ENCODE measurements around the gene SOD2.
"Not testable (repeated sequence)": the region's sequence is repeated elsewhere in the genome, so short reads cannot be mapped to it uniquely, and the experiment has no call there.

The SOD2 gene

DNA sequence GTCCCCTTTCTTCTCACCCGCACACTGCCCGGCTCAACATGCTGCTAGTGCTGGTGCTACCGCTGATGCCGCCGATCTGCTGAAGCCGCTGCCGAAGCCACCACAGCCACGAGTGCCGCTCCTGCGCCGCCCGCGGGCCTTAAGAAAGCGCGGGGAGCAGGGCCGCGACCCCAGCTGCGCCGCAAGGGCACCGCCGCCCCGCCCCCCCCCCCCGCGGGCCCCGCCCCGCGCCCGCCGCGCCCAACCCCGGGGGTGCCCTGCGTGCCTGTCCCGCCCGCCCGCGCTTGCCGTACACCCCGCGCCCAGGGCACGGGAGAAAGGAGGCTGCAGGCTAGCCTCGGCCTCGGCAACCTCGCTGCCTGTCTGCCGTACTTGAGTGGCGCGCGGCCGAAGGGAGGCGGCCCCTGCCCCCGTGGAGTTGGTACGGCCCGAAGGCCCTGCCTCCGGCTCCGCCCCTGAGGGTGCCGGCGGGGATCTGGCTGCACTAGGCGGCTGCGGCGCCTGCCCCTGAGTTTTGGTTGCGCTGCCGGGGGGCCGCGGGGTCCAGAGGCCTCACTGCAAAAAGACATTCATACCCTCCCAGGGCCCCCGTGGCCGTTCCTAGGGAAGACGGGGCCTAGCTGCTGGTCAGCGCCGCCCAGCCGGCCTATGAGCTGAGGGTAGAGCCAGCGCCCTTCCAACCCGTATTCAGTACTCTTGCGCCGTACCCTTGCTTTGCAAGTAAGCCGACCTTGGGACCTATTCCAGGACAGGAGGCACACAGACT is at the start of gene SOD2:
Gene SOD2 (minus strand): TSS at position 114 of the 766 bp plus-strand sequence. CDS start 74 bp downstream, at position 40.
- DNase-seq (ENCODE audit: low spot score), result peak; percentile 75

DNA sequence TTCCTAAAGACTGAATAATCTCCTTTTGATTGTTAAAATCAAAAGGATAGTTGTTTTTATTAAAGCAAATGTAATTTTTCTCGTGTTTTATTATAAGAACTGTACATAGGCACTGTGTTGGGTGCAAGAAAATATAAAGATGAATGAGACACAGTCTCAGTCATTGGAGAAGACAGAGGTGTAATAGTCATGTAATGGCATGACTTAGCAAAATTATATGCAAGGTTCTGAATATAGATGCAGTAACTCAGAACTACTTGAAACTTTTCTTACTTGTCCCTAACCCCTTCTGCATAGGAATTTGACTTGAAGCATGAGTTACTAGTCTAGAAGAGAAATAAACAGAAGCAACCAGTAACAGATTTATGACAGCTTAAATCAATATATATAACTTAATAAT is 49.1 kb upstream of the SOD2 start:
- no peak for DNase-seq (ENCODE audit: low spot score)

DNA sequence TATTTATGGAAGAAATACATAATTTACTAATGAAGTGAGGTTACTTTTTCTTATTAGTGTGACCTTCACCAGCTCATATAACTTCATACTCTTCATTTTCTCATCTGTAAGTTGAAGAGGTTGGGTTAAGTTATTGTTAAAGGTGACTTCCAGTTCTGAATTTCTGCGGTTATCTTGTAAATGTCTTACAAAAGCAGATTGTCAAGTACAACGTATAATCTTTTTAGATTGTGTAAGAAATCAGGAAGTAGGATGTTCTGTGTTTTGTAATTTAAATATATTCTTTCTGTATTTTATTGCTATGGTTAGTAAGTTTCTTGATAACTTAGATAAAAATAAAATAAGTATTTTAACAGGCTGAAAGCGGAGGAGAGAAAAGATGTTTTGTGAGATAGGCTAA is 46.3 kb upstream of the SOD2 start:
- no peak for DNase-seq (ENCODE audit: low spot score)

DNA sequence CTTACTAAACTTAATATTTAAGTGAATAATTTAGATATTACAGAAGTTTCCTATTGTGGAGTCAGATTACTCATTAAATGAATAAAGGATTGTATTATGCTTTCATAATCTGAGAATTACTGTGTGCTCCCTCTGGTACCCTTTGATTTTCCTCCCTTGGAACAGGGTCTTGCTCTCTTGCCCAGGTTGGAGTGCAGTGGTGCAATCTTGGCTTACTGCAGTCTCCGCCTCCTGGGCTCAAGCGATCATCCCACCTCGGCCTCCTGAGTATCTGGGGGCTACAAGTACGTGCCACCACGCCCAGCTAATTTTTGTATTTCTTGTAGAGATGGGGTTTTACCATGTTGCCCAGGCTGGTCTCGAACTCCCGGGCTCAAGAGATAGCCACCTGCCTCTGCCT is 43.9 kb upstream of the SOD2 start:
- DNase-seq (ENCODE audit: low spot score), result no peak

DNA sequence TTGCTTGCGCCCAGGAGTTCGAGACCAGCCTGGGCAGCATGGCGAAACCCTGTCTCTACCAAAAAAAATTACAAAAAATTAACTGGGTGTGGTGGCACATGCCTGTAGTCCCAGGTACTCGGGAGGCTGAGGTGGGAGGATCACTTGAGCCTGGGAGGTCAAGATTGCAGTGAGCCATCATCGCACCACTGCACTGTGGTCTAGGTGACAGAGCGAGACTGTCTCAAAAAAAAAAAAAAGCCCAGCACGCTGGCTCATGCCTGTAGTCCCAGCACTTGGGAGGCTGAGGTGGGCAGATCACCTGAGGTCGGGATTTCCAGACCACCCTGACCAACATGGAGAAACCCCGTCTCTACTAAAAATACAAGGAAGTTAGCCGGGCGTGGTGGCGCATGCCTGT is 40.4 kb upstream of the SOD2 start:
- DNase-seq (ENCODE audit: low spot score), result not testable (repeated sequence)

DNA sequence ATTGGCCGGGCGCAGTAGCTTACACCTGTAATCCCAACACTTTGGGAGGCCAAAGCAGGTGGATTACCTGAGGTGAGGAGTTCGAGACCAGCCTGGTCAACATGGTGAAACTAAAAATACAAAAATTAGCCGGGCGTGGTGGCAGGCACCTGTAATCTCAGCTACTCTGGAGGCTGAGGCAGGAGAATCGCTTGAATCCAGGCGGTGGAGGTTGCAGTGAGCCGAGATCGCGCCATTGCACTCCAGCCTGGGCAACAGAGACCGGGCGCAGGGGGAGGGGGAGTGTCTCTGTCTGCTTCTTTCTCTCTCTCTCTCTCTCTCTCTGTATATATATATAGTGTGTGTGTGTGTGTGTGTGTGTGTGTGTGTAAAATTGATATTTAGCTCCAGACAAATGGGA is 39.5 kb upstream of the SOD2 start:
- DNase-seq (ENCODE audit: low spot score), result not testable (repeated sequence)

DNA sequence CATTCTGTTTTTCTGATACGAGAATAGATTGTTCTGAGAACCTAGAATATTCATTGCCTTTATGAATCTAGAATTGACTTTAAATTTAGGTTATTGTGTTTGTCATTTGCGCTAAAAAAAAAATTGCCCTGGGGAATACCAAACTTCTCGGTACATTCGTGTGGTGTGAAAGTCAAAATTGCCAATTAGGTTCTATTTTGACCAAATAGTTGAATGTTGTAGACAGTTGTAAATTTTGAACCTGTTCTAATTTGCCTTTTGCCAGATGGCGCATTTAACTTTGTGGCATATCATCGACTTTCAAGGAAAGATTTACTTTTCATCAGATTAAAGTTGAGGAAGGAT is 37.3 kb upstream of the SOD2 start:
- DNase-seq (ENCODE audit: low spot score), result no peak

DNA sequence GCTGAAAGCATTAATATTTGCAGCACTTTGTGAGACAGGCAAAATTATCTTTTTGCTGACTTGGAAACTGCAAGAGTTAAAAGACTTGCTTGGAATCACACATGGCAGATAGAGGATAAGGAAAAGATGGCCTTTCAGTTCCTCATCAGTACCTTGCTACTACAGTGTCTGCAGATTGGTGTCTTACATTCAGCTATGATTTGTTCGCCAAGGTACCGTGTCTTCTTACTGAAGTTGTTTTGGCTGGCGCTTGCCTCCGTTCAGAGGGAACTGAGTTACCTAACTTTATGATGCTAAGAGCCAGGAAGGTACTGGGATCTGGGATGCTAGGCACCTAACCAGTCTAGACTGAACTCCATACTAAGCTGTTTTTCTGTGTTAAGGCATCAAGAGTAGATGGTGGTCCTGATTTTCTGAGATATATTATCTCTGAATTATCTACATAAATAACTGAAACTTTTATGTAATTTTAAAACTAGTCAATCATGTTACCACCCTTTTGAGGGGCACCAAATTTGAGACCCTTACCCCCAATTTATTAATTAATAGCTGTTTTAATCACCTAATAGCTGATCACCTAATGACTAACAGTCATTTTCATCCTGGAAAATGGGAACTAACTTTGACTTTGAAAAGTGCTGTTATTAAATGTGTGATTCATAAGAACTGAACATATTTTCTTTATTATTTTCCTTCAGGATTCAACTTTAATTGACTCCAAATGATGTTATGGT is 36.7 kb upstream of the SOD2 start:
- no peak for DNase-seq (ENCODE audit: low spot score)

DNA sequence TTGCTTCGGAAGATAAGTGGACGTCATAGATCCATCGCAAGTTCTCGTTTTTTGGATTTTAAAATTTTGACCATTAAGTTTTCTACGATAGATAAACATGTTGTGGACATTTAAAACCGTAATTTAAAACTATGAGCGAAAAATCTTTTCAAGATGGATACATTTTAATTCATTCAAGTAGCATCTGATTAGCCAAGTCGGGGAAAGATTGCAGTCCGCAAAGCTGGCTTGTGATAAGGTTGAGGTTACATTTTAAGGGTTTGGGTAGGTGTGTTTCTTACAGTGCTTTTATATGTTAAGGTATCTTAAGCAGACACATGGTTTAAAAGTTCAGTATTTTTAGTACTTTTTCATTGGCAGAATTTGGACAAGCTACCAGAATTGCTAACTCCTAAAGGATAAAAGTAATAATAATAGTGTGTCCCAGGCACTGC is 35.5 kb upstream of the SOD2 start:
- no peak for DNase-seq (ENCODE audit: low spot score)

DNA sequence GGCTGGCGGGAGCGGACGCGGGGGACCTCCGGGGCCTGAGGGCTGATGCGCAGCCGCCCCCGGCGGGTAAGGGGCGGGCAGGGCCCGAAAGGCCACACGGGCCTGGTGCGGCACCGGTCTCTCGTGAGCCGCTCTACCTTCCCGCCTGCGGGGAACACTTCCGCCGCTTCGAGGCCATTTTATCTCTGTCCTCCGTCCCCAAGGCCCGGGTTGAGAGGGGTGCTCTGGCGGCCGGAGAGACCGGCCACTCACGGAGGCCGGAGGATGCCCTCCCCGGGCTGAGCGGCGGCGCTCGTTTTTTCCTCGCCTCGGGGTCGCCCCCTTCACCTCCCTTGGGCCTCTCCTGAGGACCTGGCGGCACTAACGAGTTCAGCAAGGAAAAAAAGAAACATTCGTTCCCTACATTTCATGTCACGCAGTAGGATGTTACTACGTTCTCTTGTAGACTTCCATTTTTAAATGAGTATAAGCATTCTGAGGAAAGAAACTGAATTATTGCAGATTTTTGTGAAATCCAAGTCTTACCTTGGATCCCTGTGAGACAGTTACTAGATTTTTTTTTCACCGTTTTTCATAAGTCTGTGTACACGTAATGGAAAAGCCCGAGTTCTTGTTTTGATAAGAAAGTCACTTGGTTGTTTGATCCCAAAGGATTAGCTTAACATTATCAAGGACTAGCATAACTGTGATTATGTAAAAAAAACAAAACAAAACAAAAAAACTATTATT is 34.8 kb upstream of the SOD2 start:
- DNase-seq (ENCODE audit: low spot score), result peak; percentile 39

DNA sequence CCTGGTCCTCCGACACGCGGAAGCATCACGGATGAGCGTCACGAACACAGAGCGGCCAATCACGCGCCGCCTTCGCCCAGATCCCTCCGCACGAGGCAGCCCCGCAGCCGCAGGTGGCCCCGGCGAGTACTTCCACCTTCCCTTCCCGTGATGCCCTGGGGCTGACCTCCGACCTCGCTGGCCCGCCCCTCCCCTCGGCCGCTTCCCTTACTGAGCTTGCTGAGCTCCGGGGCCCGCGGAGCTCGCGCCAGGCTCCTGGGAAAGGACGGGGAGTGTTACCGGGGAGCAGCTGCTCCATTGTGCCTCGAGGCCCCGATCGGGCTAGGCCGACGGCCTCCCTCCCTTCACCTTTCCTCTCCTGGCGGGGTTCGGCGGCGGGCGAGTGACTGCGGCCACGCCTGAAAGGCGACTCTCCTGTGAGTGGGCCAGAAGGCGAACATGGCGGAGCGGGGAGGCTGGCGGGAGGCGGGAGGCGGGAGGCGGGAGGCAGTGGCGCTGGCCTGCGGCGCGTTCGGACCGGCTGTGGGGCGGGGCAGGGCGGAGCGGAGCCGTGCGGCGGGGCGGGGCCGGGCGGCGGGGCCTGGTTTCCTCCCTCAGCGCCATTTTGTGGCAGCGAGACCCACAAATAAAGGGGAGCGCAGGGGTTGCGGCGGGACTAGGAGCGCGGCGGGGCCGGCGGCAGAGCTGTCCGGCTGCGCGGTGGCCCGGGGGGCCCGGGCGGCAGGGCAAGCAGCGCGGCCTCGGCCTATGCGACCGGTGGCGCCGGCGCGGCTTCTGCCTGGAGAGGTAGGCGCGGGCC is 34.1 kb upstream of the SOD2 start, which contains the start of gene WTAP:
Gene WTAP (plus strand): TSS at position 589 of the 799 bp plus-strand sequence. CDS start 8,760 bp downstream, outside the sequence.
- DNase-seq (ENCODE audit: low spot score), result peak; percentile 84

DNA sequence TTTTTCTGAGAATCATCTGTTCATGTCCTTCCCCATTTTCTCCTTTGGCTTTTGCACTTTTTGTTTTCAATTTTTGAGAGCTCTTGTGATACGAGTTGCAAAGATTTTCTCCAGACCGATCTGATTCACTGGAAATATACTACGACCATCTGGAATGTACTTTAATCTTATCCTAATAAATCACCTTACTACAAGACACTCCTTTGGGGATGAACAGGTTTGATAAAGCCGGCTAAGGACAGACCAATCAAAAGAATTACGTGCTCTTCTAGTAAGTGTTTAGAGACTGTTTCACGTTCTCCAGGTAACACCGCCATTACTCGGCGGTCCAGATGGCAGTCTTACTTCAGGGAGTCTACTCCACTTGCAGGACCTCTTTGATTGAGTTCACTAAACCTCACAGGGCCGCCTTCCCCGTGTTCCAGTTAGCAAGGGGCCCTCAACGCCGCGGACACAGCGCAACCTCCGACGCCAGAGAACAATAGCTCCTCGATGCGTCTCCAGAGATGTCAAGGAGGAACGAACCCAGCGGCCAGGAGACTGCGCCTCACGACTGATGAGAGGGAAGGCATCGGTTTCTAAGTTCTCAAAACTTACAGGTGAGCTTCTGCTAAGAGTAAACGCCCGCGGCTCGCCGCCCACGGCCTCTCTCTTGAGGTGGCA is 33.3 kb upstream of the SOD2 start:
- DNase-seq (ENCODE audit: low spot score), result no peak

DNA sequence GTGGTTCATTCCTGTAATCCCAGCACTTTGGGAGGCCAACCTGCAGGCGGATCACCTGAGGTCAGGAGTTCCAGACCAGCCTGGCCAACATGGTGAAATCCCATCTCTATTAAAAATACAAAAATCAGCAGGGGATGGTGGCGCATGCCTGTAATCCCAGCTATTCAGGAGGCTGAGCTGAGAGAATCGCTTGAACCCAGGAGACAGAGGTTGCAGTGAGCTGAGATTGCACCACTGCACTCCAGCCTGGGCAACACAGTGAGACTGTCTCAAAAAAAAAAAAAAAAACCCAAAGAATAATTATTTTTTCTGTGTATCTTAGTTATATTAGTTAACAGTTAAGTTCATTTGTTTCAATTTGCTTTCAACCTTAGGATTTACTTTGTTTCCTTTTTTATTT is 32.2 kb upstream of the SOD2 start:
- DNase-seq (ENCODE audit: low spot score), result not testable (repeated sequence)

DNA sequence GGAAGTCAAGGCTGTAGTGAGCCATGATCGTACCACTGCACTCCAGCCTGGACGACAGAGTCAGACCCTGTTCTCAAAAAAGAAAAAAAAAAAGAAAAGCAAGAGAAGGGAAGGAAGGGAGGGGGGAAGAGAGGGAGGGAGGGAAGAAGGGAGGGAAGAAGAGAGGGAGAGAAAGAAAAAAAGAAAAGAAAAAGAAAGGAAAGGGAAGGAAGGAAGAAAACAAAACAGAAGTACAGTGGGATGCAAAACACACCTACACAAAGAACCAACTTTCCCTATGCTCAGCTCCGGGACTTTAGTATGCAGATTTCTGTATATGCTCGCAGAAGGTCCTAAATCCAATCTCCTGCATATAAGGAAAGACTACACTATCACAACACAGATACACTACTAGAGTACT is 31.7 kb upstream of the SOD2 start:
- DNase-seq (ENCODE audit: low spot score), result no peak

DNA sequence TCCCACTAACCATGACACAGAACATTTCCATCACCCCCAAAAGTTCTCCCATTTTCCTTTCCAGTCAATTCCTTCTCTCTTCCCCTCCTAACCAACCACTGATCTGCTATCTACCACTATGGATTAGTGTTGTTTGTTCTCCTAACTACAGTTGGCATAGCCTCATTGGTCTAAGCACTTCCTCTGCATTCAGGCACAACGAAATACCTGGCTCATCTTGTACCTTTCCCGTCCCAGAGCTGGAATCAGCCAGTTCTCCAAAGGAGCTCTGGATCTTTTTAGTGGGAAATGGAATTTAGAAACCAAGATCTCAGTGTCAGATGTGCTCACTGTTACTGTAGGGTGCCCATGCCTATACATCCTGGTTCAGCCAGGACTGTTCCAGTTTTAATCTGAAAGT is 30.2 kb upstream of the SOD2 start:
- DNase-seq (ENCODE audit: low spot score), result no peak

DNA sequence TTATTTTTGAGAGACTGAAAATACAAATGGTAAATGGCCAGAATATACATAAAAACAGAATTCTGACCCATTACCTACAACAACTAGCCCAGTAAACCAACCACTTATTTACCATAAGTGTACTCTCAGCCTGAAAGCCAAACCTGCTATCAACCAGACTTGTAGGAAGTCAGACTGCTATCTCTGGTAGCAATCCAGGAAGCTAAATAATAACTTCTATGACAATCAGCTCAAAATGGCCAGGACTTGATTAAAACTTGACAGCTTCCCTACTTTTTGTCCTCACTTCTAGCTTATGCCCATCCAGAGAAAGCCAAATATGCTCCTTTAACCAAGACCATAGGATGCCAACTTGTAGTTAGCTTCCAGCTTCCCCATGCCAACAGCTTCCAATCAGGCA is 29.6 kb upstream of the SOD2 start:
- DNase-seq (ENCODE audit: low spot score), result no peak

DNA sequence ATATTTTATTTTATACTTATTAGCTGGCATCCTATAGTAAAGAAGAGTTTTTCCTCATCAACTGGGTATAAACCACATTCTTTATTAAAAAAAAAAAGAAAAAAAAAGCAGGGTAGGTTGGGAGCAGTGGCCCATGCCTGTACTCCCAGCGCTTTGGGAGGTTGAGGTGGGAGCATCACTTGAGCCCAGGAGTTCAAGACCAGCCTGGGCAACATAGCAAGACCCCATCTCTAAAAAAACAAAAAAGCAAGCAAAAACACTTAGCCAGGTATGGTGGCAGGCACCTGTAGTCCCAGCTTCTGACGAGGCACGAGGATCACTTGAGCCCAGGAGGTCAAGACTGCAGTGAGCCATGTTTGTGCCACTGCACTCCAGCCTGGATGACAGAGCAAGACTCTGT is 28.9 kb upstream of the SOD2 start:
- DNase-seq (ENCODE audit: low spot score), result not testable (repeated sequence)

DNA sequence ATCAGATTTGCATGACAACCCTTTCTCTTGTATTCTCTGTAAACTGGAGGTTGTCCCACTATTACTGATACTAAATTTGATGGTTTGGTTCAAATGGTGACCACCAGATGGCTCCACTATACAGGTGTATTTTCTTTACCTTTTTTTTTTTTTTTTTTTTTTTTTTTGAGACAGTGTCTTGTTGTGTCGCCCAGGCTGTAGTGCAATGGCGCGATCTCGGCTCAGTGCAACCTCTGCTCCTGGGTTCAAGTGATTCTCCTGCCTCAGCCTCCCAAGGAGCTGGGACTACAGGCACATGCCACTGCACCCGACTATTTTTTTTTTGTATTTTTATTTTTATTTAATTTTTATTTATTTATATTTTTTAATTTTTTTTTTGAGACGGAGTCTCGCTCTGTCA is 27.7 kb upstream of the SOD2 start:
- no peak for DNase-seq (ENCODE audit: low spot score)

DNA sequence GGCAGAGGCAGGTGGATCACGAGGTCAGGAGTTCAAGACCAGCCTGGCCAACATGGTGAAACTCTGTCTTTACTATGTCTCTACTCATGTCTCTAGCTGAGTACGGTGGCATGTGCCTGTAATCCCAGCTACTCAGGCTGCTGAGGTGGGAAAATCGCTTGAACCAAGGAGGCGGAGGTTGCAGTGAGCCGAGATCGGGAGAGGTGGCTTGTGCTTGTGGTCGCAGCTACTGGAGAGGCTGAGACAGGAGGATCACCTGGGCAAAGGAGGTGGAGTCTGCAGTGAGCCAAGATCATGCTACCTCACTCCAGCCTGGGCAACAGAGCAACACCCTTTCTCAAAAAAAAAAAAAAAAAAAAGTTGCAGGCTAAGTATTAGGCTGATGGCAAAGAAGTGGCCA is 26.2 kb upstream of the SOD2 start:
- DNase-seq (ENCODE audit: low spot score), result no peak

DNA sequence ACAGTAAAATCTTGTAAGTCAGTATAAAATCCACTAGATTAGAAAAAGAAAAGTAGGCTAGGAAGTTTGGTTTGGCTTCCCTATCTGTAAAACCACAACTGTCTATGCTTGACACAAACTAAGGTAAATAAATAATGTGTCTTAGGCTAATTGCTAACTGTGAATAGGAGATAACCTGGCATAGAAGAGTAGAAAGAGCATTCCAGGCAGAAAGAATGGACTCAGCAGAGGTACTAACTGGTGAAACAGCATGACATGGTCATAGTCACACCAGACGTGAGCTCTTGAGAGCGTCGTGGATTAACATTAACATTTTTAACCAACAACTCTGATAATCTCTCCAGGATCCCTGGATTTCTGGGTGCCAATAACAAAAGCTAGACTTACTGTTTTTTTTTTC is 25.6 kb upstream of the SOD2 start:
- DNase-seq (ENCODE audit: low spot score), result no peak
